Measurements from ENCODE around the gene ARHGEF4. TPM values are rescaled to one million over a fixed set of nuclear protein-coding genes. Genes with fewer than 3 reads are reported as not detected.

Gene ARHGEF4
- polyA plus RNA-seq, 4 donors: 6.1 to 8.0 (median 7.2) TPM

DNA sequence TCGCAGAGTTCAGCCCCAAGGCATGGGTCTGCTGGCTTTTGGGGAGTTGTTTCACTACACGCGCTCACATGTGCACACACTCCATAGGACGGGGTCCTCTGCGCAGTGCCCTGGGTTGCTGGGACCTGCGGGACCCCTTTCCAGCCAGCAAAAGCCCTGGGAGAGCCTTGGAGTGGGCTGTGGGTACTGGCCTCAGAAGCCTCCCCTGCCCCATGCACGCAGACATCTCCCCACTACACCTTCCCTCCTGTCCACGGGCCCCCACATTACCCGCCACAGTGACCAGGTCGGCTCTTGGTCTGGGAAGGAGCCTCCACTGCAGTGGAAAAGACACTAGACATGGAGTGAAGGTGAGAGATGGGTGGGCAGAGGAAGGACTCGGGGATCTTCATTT lies 208.0 kb downstream of the ARHGEF4 start:
- no peak for DNase-seq (ENCODE audit: low read depth in 4 of 4, low spot score in 3 of 4)

DNA sequence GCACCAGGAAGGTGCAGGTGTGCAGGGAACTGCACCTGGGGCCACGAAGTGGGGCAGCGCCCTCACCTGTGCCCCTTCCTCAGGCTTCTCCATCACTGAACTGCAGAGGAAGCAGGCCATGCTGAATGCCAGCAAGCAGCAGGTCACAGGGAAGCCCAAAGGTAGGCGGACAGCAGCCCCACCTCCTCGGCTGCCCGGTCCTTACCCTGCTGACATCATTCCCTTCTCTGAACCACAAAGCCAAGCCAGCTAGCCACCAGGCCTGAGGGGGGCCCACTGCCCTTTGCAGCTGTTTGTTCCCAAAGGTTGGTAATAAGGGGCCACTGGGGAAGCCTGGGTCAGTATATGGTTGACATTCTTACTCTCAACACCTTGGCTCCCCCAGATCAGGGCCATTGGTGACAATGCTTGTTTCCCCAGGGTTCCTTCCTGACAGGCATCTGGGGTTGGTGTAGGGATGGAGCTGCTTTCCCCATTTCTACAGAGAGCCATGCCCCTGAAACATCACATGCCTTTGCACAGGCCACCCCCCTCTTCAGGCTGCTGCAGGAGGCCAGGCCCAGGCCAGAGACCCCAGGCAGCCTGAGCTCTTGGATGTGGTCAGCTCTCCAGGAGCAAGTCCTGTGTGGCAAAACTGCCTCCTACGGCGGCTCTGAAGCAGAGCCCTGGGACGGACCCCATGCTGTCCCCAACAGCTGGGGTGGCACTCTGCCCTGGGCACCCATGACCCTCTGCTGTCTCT lies 208.7 kb downstream of the ARHGEF4 start:
- DNase-seq (ENCODE audit: low read depth in 4 of 4, low spot score in 3 of 4): no peak

DNA sequence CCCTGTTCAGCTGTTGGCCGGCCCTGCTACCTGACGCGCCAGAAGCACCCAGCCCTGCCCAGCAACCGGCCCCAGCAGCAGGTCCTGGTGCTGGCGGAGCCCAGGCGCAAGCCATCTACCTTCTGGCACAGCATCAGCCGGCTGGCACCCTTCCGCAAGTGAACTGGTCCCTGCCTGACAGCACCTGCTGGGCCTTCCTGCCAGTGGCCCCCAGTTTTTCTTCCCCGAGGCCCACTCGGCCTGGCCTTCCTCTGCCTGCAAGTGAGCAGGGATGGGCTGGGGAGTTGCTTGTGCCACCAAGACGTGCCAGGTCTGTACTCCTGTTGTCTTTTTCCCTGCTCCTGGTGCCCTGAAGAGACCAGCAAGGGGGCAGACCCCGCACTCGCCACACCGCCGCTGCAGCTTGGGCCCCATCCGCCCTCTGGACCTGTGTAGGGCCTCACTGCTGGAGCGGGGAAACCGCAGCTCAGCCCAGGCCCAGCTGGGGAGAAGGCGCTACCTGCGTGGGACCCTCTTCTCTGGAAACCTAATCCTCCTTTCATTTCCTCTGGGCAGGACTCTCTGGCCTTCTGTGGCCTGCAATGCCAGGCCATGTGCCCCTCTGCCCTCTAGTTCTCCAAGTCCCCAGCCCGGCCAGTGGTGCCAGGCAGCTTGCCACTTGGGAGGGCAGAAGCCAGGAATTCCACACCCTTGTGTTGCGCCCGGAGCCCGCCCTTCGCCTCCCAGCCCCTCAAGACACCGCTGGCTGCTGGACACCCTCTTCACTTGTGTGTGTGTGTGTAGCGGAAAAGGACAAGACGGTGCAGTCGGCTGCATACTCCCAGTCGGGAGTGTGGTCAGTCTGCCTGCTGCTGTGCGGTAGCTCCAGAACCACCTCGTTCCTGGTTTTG lies 209.6 kb downstream of the ARHGEF4 start:
- DNase-seq (ENCODE audit: low read depth in 4 of 4, low spot score in 3 of 4): no peak

DNA sequence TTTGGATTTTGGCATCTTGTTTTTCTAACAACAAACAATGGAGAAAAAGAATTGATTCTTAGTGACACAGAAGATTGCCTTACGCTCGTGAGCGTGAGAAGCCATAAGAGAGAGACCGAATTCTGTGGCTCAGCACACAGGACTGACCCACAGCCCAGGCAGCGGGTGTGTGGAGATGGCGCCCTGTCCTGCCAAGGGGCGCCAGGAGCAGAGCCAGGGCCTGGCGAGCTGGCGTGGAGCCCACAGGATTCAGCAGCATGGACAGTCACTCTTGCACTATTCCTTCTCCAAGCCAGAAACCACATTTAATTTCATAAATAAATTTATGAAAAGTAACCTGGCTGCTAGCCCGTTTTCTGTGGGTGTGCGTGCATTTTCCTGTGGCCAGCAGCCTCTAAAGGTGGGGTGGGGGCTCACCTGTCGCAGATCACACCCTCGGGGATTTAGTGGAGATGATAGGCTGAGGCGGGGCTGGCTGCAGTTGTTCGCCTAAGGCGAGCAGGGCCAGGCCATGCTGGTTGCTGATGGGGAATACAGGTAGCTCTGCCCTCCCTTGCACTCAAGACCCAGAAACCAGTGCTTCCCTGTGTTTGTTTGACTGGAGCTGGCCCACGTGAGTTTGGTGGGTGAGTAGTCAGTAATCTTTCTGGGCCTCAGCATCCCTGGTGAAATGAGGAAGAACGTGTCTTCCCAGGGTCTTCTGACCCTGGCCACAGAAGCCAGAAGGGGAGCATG lies 210.4 kb downstream of the ARHGEF4 start:
- DNase-seq (ENCODE audit: low read depth in 4 of 4, low spot score in 3 of 4): no peak

DNA sequence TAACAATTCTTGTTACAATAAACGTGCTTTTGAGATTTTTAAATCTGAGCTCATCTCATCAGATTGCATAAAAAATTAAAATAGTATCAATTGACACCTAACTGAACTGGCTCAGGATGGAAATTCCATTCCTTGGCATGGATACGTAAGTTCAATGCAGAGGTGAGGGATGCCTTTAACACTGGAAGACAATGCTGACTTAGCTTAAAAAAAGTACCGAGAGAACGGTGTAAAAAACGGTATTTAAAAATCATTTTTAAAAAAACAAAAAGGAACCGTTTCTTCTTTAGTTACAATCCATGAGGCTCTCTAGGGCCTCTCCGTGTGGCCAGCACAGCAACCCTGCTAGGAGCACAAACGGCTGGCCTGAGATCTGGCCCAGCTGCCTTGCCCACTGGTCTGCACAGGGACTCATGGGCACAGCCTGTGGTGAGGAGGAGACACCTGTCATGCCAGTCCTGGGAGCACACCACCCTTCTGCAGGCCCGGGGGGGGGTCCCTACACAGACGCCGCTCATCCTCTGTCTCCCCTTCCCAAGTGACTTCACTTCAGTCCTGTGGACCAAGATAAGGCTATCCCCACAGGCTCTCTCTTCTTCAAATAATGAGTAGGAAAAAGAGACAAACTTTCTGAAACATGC lies 211.3 kb downstream of the ARHGEF4 start:
- DNase-seq (ENCODE audit: low read depth in 4 of 4, low spot score in 3 of 4): no peak

DNA sequence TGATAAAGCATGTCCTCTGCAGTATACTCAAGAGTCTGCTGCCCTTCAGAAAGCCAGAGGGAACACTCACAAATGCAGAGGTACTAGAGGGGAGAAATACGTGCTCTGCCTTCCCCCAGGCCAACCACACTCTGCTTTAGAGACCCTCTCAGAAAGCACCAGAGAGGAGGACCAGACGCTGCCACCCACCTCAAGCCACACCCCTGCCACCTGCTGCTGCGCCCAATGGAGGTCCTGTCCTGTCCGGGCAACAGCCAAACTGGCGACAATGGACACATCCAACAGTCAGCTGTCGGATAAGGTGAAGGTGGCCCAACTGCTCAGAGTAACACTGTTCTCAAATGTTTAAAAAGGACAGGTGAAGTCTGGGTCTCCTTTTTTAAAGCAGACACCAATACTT lies 211.9 kb downstream of the ARHGEF4 start:
- DNase-seq (ENCODE audit: low read depth in 4 of 4, low spot score in 3 of 4): no peak

DNA sequence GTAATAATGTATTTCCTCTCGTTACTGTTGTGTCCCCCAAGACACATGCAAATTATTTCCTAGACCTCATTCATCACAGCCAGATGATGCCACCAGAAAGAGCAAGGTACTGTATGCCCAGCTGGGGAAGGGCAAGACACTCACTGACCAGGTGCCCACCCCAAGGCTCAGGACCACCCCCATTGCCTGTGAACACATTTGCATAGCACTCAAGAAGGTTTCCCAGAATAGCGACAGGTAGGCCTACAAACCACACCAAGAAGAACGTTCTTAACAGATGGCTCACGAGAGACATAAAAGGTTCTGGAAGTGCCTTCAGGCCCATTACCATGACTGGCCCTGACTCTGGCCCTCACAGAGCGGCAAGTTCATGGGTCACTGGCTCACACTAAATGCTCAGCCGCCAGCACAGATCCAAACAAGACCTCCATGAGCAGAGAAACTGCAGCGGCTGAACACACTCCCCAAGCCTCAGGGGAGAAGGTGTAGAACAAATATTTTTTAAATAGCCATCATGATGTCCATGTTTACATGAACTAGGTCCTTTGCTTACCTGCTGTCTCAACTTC lies 212.5 kb downstream of the ARHGEF4 start:
- DNase-seq (ENCODE audit: low read depth in 4 of 4, low spot score in 3 of 4): no peak

DNA sequence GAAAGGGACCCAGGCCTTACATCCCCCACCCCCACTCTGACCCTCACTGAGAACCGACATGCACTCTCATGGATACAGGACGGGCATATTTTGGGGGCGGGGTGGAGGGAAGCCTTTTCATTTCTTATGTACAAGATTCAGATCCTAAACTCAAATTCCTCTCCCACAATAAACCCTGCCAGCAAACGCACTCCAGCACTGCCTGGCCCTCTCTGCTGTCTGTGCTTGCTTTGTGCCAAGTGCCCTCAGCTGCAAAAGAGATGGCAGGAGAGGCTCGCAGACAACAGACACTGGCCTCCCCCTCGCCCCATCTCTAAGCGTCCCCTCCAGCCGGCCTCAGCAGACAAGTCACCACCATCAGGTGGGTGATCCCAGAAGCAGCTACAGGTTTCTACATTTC lies 214.2 kb downstream of the ARHGEF4 start:
- DNase-seq (ENCODE audit: low read depth in 4 of 4, low spot score in 3 of 4): no peak

DNA sequence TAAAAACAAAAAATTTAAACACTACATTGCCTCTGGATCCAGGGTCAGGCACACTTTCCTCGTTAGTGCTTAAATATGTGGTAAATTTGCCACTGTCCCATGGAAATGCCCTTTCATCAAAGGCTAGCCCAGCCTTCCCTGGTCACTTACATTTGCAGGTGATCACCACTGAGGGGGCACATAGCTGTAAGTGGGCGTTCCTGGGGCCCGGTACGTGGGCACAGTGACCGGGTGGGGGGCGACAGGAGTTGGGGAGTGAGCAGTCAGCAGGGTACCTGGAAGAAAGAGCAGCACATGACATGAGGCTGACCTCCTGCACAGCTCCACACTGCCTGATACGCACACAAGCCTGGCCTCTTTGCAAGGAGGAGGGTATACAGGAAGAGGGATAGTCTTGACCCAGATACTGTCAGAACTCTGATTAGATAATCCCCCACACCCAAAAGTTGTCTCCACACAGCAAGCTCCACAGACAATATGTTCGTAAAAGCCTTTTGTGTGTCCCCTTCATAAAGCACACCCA lies 216.1 kb downstream of the ARHGEF4 start:
- DNase-seq (ENCODE audit: low read depth in 4 of 4, low spot score in 3 of 4): no peak

DNA sequence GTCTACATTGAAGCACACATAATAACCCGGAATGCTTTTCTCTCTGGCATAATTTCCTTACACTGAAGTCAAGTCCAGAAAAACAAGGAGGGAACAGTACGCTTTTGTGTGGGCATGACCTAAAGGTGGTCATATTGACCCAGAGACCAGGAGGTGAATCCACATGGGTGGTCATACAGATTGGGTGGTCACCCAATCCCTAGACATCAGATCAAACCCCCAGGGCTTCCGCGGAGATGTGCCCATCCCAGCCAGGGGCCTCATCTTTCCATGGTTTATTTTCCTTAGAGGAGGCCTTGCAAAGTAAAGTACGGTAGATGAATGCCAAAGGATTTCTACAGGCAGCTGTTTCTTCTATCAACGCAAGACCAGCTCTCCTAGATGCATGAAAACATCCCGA lies 217.8 kb downstream of the ARHGEF4 start:
- DNase-seq (ENCODE audit: low read depth in 4 of 4, low spot score in 3 of 4): no peak

DNA sequence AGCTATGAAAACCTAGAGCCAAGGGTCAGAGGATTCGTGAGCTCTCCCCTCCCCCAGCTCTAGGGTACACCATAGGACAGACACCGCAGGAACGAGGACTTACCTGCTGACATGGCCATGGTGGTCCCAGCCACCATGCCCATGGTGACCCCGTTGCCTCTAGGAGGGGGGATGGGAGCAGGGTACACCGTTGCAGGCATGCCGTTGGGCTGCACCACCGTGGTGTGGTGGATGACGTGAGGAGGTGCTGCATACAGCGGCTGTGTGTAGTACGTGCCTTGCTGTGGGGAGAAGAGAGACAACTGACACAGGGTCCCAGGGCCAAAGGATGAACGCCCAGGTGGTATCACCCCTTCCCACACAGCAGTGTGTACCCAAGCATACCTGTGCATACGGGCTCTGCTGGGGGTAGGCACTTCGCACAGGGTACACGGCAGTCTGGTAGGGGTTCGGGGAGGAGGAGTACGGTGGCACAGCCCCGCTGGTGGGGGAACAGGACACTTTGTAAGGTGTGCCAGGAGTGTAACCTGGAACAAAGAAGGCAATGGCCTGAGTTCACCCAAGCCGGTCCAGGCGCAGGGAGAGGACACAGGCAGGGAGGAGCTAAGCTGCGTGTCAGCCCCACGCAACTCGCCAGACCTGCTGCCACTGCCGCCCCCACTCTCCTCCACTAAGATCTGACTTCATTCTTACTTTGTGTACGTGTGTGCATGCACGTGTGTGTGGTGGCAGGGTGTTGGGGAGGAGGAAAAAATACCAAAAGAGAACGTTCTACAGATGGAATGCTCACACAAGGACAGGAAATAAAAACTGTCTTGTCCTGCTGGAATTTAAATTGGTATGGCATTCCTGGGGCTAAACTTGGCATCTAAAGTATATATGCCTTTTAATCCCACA lies 218.7 kb downstream of the ARHGEF4 start:
- no peak for DNase-seq (ENCODE audit: low read depth in 4 of 4, low spot score in 3 of 4)

DNA sequence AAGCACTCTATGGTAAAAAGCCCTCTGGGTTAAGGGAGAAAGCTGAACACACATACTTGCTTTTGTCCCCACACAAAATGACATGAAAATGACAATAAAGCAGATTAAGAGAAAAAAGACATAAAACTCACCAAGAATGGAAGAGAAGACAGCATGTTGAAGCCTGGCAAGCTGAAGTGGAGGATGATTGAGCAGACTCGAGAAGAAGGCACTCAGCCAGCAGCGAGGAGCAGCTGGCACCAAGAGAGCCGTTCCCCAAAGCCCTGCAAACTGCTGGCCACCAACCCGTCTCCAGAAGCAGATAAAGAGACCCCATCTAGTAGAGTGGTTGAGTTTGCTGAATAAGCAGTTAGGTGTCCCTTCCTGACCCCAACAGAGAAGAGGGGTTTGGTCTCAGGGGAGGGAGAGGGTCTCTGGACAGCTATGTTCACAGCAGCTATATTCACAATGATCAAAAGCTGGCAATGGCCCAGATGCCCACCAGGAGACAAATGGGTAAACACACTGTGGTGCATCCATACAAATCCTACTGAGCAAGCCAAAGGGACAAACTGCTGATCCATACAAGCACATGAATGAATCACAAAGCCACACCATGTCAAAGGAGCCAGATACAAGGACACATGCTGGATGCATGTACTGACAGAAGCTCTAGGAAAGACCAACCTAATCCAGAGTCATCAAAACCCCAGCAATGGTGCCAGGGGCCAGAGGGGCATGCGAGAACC lies 219.7 kb downstream of the ARHGEF4 start:
- DNase-seq (ENCODE audit: low read depth in 4 of 4, low spot score in 3 of 4): no peak

DNA sequence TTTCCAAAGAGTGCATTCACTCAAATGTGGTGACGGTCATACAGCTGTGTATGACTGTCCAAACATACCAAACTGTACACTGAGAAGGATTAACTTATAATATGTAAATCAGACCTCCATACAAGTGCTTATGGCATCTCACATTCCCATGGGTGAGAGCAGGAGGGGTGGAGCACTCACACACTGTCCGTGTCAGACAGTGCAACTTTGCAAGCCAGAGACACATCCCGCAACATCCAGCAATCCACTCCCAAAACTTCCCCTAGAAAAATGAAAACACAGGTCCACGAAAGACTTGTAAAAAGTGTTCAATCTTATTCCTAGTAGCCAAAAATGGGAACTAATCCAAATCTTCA lies 220.2 kb downstream of the ARHGEF4 start:
- no peak for DNase-seq (ENCODE audit: low read depth in 4 of 4, low spot score in 3 of 4)

DNA sequence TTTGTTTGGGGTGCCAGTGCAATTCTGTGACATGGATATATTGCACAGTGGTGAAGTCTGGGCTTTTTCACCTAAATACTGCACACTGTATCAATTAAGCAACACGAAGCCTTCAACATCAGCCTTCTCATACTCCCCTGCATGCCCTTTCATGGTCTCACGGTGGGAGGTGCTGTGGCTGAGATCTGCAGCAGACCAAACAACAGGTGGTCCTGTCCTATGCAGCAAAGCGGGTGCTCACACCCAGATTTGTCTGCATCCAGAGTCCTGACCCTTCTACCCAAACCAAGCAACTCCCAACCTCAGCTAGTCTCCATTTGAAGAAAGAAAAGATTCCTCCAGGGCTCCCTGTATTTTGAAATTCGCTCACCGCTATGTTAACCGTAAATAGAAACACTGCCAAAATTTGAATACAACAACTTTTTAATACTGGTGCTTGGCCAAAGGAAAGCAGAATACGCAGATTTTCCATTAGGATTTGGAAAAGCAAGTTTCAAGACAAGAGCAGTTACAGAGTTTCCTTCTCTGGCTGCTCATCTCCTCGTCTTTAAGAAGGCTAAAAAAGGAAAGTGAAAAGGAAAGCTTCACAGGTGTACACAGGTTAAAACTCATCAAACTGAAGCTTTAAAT lies 221.6 kb downstream of the ARHGEF4 start:
- no peak for DNase-seq (ENCODE audit: low read depth in 4 of 4, low spot score in 3 of 4)

DNA sequence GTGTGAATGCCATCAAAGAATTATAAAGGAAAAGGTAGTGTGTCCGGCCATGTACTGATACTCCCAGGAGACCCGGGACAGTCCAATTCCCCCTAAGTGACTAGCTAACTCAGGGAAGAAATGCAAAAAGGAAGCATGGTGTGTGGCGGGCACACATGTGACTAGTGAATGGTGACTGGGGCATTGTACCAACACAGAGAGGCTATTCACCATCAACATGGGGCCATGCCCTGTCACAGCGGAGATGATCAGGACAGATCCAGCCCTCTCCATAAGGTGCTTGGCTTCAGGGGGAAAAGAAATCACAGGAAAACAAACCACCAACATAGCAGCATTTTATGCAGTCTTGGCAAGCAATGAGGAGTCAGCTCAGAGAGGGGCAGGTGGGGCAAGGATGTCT lies 222.2 kb downstream of the ARHGEF4 start:
- no peak for DNase-seq (ENCODE audit: low read depth in 4 of 4, low spot score in 3 of 4)

DNA sequence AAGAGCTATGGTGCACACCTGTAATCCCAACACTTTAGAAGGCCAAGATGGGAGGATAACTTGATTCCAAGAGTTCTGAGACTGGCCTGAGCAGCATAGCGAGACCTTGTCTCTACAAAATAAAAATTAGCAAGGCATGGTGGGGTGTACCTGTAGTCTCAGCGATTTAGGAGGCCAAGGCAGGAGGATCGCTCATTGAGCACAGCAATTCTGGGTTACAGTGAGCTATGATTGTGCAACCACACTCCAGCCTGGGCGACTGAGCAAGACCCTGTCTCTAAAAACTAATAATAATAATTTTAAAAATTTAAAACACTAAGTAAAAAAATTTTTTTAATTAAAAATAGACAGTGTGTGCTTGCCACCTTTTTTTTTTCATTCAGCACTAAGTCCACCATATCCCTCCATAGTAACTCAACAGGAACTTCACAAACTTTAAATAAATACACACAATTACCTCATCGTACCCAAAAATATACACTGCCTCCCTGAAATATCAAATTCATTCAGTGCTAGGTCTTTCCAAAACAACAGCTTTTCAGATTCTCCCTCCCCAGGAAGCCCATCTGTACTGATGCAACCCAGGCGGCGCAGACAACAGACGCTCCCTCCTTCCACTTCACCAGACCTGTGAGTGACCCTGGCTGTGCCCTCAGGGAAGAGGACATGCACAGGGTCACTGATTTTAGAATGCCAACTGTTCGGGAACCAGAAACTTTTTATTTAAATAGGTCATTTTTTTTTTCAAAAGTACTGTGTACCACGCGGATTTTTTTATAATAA lies 227.0 kb downstream of the ARHGEF4 start:
- DNase-seq (ENCODE audit: low read depth in 4 of 4, low spot score in 3 of 4): no peak

All from right renal pelvis (tissue), 4 donors.